ENCODE data around the gene CIPC.

GRCh38 chr14:77130386-77130785 is 32.3 kb downstream of the CIPC start:
- no peak for TF ChIP-seq CTCF (IDR thresholded peaks at IDR 0.05; ENCODE audit: insufficient read depth, low read length, poor library complexity, severe bottlenecking)
- no peak for TF ChIP-seq EZH2phosphoT487 (conservative IDR thresholded peaks at IDR 0.05; ENCODE audit: low read length)

All from SU-DHL-6 (cell line).